ENCODE data around the gene CARD9.
A peak's percentile ranks its signal among the peaks of the same experiment; 100 is the strongest.

Gene CARD9

DNA sequence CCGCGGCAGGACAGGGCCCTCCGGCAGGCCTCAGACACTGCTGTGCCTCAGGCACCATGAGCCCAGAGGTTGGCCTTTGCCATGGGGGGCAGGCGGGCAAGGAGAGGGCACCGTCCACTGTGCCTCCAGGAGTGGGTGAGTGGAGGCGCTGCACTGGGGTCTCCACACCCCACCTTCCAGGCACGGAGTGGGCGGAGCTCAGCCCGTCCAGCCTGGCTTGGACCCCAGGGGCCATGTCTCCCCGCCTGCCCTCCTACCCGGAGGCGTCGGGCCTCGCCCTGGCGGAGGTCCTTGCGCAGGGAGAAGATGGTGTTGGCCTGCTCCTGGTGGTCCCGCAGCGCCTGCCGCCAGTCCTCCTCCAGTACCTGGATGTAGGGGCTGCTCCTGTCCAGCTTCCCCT is 3.4 kb downstream of the CARD9 start:
- no peak overlapping the region for H3K4me3 ChIP-seq
- in situ Hi-C loops (cut with MboI; ENCODE audit: low sequenced_read_pairs): no loop called here
- no peaks in the 10 kb centered on the region for H3K27me3 ChIP-seq (ENCODE audit: low read depth)
- no peaks in the 10 kb centered on the region; the same call in none of the 2 replicates for H3K36me3 ChIP-seq (replicated peaks)
- no peaks in the 10 kb centered on the region for H3K9me3 ChIP-seq
- DNase-seq (ENCODE audit: low spot score in 2 of 2): no peak
- no peaks in the 10 kb centered on the region for H3K4me1 ChIP-seq

DNA sequence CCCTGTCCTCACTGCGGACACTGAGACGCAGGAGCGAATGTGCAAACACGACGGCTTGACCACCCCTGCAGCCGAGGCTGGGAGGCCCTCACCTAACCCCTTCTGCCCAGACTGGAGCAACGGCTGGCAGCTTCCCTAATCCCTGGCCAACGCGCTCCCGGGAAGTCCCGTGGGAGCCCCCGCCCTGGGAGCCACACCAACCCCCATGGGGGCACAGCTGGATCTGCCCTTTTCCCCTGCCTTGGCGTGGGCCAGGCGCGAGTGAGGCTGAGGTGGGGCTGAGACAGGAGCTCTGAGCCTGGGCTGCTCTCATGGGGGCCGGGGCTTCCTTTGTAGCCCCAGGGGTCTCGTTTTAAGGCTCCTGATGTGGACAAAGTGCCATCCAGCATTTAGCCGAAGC is 5.3 kb downstream of the CARD9 start:
- H3K36me3 ChIP-seq (replicated peaks): no peaks in the 10 kb centered on the region; the same call in 1 of the 2 replicates
- no peak overlapping the region for H3K4me3 ChIP-seq
- H3K27me3 ChIP-seq (ENCODE audit: low read depth): no peaks in the 10 kb centered on the region
- no peaks in the 10 kb centered on the region for H3K9me3 ChIP-seq
- in situ Hi-C loops (cut with MboI; ENCODE audit: low sequenced_read_pairs): no loop called here
- DNase-seq (ENCODE audit: low spot score in 2 of 2): no peak
- H3K4me1 ChIP-seq: peaks cover 5% of the 10 kb centered on the region

DNA sequence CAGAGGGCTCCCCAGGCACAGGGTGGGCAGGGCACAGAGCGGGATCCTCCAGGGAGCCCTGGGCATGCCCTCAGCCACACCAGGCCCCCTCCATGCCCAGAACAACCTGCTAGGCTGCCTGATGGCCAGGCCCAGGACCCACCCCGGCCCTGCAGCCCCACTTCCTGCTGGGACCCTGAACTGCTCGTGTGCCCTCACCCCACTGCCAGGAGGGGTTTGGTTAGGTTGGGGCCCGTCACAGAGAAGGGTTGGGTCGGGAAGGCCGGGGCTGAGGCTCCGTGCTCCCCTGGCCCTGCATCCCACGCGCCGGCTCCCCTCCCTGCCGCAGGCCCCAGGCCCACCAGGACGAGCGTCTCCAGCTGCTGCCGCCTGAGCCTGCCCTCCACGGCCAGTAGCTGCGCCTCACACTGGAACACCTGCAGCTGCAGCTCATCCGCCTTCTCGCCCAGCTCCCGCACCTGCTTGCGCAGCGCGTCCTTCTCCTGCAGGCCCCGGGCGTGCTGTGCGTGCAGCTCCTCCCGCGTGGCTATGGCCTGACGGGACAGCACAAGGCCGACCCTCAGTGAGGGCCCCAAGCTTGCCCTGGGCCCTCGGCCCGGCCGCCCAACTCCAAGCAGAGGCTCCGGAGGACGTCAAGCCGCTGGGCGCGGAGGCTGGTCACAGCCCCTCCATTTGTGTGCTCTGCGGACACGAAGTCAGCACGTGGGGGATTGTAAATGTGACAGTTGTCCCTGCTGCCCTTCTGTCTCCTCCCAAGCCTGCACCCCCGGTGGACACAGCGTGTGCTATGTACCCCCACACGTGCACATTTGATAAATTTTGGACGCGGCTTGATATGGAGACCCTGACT is 5.9 kb downstream of the CARD9 start:
- H3K9me3 ChIP-seq: no peaks in the 10 kb centered on the region
- H3K27me3 ChIP-seq (ENCODE audit: low read depth): no peaks in the 10 kb centered on the region
- H3K36me3 ChIP-seq (replicated peaks): no peaks in the 10 kb centered on the region; the same call in 1 of the 2 replicates
- H3K4me3 ChIP-seq: no peak overlapping the region
- in situ Hi-C loops (cut with MboI; ENCODE audit: low sequenced_read_pairs): no loop called here
- H3K4me1 ChIP-seq: peaks cover 8% of the 10 kb centered on the region
- DNase-seq (ENCODE audit: low spot score in 2 of 2): no peak

DNA sequence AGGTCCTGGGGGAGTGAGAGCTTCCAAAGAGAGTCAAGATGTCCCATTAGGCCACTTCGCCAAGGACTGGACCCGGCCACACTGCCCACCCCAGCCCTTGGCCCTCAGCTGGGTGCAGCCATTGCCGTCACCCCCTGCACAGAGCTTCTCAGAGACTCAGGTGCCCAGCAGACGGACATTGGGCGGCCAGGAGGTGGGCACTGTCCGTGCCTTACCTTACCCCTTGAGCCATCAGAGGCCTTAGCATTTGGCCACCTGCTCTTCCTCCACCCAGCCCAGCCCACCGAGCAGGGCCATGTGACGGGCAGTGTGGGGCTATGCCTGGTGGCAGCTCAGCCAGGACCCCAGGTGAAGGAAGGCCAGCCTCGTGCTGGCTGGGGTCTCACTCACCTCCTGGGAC is 6.6 kb downstream of the CARD9 start:
- H3K27me3 ChIP-seq (ENCODE audit: low read depth): no peaks in the 10 kb centered on the region
- in situ Hi-C loops (cut with MboI; ENCODE audit: low sequenced_read_pairs): no loop called here
- H3K4me1 ChIP-seq: peaks cover 8% of the 10 kb centered on the region
- no peaks in the 10 kb centered on the region for H3K9me3 ChIP-seq
- no peak for DNase-seq (ENCODE audit: low spot score in 2 of 2)
- H3K4me3 ChIP-seq: no peak overlapping the region
- H3K36me3 ChIP-seq (replicated peaks): no peaks in the 10 kb centered on the region; the same call in 1 of the 2 replicates

DNA sequence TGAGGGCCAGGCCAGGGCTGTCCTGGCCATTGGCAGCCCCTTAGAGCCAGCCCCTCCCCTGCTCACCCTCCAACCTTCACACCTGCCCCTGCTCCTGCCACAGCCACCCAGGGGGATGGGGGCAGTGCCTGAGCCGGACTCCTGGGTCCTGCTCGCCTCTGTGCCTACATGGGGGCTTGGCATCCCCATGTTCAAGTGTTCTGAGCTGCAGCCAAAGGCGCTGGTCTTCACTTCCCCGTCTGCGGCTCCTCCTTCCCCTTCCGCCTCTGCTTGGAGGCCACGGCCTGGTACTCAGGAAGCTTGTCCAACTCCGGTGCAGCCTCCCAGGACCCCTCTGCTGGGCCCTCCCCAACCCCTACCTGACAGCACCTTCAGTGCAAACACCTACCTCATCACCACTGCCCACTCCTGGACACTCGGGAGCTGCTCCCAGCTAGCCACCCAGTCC is 7.7 kb downstream of the CARD9 start:
- in situ Hi-C loops (cut with MboI; ENCODE audit: low sequenced_read_pairs): no loop called here
- no peak for DNase-seq (ENCODE audit: low spot score in 2 of 2)
- Histone ChIP-seq H3K36me3 (replicated peaks) (no peaks in the 10 kb centered on the region; the same call in 1 of the 2 replicates), H3K9me3 (no peaks in the 10 kb centered on the region), H3K4me1 (peaks cover 8% of the 10 kb centered on the region), H3K27me3 (ENCODE audit: low read depth) (no peaks in the 10 kb centered on the region), H3K4me3 (no peak overlapping the region)

DNA sequence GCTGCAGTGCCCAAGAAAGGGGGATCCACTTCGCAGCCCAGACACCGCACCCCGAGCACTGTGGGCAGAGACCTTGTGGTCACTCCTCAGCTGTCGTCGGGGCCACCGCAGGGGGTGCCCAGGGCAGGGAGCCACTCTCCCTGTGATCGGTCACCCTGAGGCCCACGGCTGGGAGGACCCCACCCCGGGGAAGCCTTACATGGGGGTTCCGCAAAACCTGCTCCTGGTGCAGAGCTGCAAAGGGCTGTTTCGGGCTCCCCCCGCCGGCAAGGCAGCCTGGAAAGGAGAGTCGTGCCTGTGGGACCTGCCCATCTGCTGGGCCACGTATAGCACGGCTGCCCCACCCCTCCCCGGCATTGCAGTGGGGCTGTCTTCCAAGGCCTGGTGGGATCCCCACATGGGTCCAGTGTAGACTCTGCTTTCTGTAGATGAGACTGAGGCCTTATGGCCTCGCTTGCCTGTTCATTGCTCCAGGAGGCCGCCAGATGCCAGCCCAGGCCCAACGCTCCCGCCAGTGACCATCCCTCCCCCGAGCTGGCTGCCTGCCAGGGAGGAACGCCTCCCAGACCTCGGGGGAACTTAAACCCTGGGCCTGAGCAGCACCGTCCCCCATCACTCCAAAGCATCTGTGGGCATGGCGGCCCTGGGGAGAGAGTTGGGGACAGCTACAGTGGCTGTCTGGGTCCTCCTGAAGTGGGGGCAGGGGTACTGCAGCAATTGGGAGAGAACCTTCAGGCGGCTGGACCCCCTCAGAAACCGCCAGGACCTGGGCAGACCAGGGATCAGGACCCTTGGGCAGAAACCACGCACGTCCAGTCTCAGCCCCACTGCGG is 8.3 kb downstream of the CARD9 start:
- H3K27me3 ChIP-seq (ENCODE audit: low read depth): no peaks in the 10 kb centered on the region
- H3K36me3 ChIP-seq (replicated peaks): no peaks in the 10 kb centered on the region; the same call in 1 of the 2 replicates
- no peak overlapping the region for H3K4me3 ChIP-seq
- no peaks in the 10 kb centered on the region for H3K9me3 ChIP-seq
- H3K4me1 ChIP-seq: peaks cover 8% of the 10 kb centered on the region
- in situ Hi-C loops (cut with MboI; ENCODE audit: low sequenced_read_pairs): no loop called here
- no peak for DNase-seq (ENCODE audit: low spot score in 2 of 2)

DNA sequence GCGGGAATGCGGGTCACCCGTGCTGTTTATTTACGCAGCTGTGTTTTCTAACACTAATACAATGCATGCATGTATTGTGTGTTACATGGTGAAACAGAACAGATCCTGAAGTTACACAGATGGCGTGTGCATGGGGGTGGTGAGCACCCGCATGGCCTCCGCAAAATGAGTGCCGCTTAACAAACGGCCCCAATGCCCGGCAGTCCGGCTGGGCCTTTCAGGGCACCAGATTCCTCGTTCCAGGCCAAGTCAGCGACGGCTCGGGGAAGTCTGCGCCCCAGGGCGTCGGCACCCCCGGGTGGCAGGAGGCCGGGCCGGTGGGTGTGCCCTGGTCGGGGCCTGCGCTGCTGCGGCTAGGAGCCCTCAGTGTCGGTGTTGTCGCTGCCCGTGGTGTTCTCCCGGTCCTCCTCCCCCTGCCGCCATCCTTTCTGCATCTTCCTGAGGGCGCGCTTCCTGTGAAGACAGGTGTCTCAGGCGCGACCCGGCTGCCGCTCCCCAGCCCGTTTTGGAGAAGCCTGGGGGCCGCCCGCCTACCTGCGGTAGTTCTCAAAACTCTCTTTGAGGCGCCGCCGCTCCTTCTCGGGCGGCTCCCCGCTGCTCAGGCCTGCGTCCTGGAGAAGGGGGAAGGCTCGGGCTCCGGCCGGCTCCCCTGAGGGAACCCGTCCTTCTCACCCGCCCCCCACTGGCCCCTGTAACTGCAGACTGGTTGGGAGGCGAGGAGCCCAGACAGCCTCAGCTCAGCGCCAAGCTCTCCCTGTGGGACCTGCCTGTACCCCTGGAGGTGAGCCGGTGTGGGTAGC is 9.3 kb downstream of the CARD9 start:
- H3K4me3 ChIP-seq: peak overlapping the region; percentile 6; the same call in 1 of the 2 replicates
- no peaks in the 10 kb centered on the region for H3K9me3 ChIP-seq
- H3K4me1 ChIP-seq: peaks cover 8% of the 10 kb centered on the region
- DNase-seq (ENCODE audit: low spot score in 2 of 2): no peak
- no peaks in the 10 kb centered on the region for H3K27me3 ChIP-seq (ENCODE audit: low read depth)
- in situ Hi-C loops (cut with MboI; ENCODE audit: low sequenced_read_pairs): no loop called here
- no peaks in the 10 kb centered on the region; the same call in 1 of the 2 replicates for H3K36me3 ChIP-seq (replicated peaks)

DNA sequence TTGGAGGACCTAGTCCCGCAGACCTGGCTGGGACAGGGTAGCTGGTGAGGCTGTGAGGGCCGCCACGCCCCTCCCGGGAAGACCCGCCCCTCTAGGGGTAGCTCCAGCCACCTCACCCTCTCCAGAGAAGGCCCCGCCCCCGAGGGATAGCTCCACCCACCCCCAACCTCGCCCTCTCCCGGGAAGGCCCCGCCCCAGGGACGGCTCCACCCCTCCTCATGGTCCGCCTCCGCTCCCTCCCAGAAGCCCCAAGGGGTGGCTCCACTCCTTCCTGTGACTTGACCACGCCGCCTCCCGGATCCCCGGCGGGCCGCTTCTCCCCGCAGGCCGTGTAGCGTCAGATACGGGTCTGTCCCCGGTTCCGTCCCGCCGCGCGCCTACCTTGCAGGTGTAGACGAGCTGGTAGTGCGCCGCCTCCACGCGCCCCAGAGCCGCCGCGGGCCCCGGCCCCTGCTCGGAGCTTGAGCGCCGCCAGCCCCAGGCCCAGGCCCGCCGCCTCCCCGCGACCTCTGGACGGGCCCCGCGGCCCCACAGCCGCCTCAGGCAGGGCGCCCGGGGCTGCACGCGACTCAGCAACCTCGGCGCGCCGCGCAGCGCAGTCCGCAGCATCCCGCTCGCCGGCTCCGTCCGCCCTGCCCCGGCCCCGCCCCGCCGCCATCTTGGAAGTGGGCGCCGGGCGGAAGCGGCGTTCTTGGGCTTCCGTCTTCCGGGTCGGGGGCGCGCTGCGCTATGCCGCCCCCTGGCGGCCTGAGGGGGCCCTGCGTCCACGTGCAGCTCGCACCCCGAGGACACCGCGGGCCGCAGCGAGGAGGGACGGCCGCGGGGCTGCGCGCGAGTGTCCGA is 10.1 kb downstream of the CARD9 start, which contains the start of gene DNLZ:
TSS of gene DNLZ (minus strand) at position 639 of the 843 bp plus-strand sequence. CDS start at position 609, 30 bp downstream.
- Histone ChIP-seq H3K9me3 (no peaks in the 10 kb centered on the region), H3K4me1 (peaks cover 8% of the 10 kb centered on the region), H3K4me3 (peak within 1 kb of the TSS; percentile 76), H3K27me3 (ENCODE audit: low read depth) (no peaks in the 10 kb centered on the region), H3K36me3 (replicated peaks) (no peaks in the 10 kb centered on the region; the same call in 1 of the 2 replicates)
- peak; percentile 91 to 99 for DNase-seq (ENCODE audit: low spot score in 2 of 2)
- in situ Hi-C loops (cut with MboI; ENCODE audit: low sequenced_read_pairs): no loop called here

DNA sequence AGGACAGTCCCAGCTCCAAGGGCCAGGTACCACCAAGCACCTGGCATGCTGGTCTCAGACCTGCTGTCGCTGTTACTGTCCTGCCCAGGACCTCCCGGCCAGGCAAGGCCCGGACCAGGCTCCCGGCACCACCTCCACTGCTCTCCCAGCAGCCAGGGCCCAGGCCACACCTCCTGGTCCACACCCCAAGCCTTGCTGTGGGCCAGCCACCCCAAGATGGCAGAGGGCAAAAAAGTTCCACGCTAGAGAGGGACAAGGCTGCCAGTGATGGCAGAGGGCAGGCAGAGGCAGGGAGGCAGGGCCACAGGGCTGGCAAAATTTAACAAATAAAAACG is 11.1 kb downstream of the CARD9 start:
- no peaks in the 10 kb centered on the region; the same call in 1 of the 2 replicates for H3K36me3 ChIP-seq (replicated peaks)
- H3K4me3 ChIP-seq: no peak overlapping the region
- no peaks in the 10 kb centered on the region for H3K9me3 ChIP-seq
- H3K27me3 ChIP-seq (ENCODE audit: low read depth): no peaks in the 10 kb centered on the region
- no peak for DNase-seq (ENCODE audit: low spot score in 2 of 2)
- peaks cover 8% of the 10 kb centered on the region for H3K4me1 ChIP-seq
- in situ Hi-C loops (cut with MboI; ENCODE audit: low sequenced_read_pairs): no loop called here

DNA sequence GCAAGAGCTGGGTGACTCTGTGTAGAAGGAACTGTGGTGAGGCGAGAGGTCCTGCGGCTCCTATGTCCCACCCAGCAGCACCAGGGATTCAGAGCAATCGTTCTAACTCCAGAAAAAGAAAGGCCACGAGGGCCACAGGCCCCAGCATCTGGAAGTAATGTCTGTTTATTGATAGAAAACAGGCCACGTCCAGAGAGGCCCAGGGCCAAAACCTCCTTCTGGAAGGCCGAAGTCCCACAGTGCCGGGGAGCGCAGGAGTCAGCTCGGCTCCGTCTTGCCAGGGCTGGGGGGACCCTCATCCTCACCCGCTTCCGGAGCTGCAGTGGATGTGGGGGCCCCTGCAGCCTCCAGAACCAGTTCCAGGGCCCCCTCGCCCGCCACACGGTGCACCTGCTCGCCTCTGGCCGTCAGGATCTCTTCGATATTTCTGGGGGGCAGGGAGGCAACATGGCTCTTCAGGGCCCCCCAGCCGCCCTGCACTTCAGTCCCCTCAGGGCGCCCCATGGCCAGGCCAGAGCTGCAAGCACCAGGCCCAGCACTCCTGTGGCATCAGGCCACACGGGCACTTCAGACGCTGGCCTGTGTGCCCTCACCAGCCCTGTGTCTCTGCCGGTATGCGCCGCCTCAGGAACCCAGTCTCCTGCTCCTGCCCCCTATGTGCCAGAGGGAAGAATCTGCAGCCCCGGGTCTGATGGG is 11.6 kb downstream of the CARD9 start:
- Histone ChIP-seq H3K4me3 (no peak overlapping the region), H3K27me3 (ENCODE audit: low read depth) (no peaks in the 10 kb centered on the region), H3K4me1 (peaks cover 8% of the 10 kb centered on the region), H3K9me3 (no peaks in the 10 kb centered on the region), H3K36me3 (replicated peaks) (no peaks in the 10 kb centered on the region; the same call in 1 of the 2 replicates)
- in situ Hi-C loops (cut with MboI; ENCODE audit: low sequenced_read_pairs): no loop called here
- DNase-seq (ENCODE audit: low spot score in 2 of 2): no peak

DNA sequence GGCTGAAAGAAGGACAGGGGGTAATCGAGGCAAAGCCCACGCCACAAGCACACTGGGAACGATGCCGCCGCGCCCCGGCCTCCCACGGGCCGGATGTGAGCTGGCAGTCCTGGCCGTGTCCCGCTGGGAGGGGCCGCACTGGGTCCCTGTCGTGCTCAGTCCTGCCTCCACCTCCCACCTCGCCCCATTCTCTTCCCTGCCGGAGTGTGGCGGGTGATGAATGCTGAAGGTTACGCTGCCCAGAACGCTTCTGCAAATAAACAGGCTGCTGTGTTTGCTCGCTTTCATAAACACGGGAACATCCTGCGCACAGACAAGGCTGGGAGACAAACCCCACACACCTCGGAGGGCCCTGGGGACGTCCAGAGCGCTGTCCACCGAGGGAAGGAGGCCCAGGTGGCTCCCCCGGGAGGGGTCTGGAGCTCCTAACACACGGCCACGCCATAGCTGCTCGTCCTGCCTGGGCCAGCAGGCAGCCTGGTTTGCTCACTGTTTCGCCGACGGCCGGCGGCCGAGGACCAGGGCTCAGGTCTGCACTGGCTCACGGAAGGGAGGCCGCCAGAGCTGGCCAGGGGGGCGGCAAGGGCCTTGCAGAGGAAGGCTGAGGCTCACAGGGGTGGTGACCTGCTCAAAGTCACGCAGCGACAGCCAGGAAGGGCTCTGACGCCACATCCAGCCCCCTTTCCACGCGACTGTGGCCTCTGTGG is 12.3 kb downstream of the CARD9 start:
- DNase-seq (ENCODE audit: low spot score in 2 of 2): no peak

More for the DNA sequence above, 12.3 kb downstream of the CARD9 start:
- Histone ChIP-seq H3K36me3 (replicated peaks) (no peaks in the 10 kb centered on the region; the same call in 1 of the 2 replicates), H3K4me3 (no peak overlapping the region), H3K4me1 (peaks cover 8% of the 10 kb centered on the region), H3K27me3 (ENCODE audit: low read depth) (no peaks in the 10 kb centered on the region), H3K9me3 (no peaks in the 10 kb centered on the region)
- in situ Hi-C loops (cut with MboI; ENCODE audit: low sequenced_read_pairs): no loop called here

All from HAP-1 (cell line).